Mononuclear cell (primary cell): Measurements from ENCODE around the gene TMX4. TPM values are rescaled to one million over a fixed set of nuclear protein-coding genes. Genes with fewer than 3 reads are reported as not detected.

Experiments
- H3K27me3 ChIP-seq: 2 replicates; pipeline ENCODE4 v1.6.0; 2011; ENCODE audit warnings: low read length, control low read depth; ENCODE audit not compliant: insufficient read depth
- H3K4me1 ChIP-seq: 2 replicates; pipeline ENCODE4 v1.5.1; 2011; ENCODE audit warnings: mild to moderate bottlenecking, low read length, control low read depth; ENCODE audit not compliant: insufficient read depth
- H3K4me3 ChIP-seq: 2 replicates; pipeline ENCODE4 v1.5.1; 2011; ENCODE audit warnings: mild to moderate bottlenecking, low read length, moderate library complexity
- H3K9me3 ChIP-seq: 2 replicates; pipeline ENCODE4 v1.5.1; 2011; ENCODE audit warnings: low read depth, mild to moderate bottlenecking, control low read depth, low read length
- total RNA-seq: library from RNA; depleted of rRNA; stranded (reverse); fragments of >200 nt; gene quantifications from one replicate; pipeline ENCODE4 v1.2.3, GENCODE V29; 2012

Gene TMX4
- total RNA-seq, 1 donor = 51.1 TPM

GRCh38 chr20:7994809-7995208 lies 24.8 kb downstream of the TMX4 start:
- no peaks in the 10 kb centered on the region for H3K27me3 ChIP-seq
- H3K4me1 ChIP-seq = no peaks in the 10 kb centered on the region
- H3K9me3 ChIP-seq = no peaks in the 10 kb centered on the region
- no peak overlapping the region for H3K4me3 ChIP-seq

- H3K27me3 ChIP-seq = no peaks in the 10 kb centered on the region
- no peak overlapping the region for H3K4me3 ChIP-seq
- H3K4me1 ChIP-seq = no peaks in the 10 kb centered on the region
- no peaks in the 10 kb centered on the region for H3K9me3 ChIP-seq
These were observed 25.9 kb downstream of the TMX4 start for GRCh38 chr20:7993703-7994102.

- Histone ChIP-seq H3K4me3 (no peak overlapping the region), H3K4me1 (no peaks in the 10 kb centered on the region), H3K27me3 (no peaks in the 10 kb centered on the region)
These were observed 26.3 kb downstream of the TMX4 start for GRCh38 chr20:7993238-7993637.

GRCh38 chr20:7990385-7990784 lies 29.2 kb downstream of the TMX4 start:
- H3K4me1 ChIP-seq = no peaks in the 10 kb centered on the region
- H3K4me3 ChIP-seq = no peak overlapping the region
- H3K9me3 ChIP-seq = no peaks in the 10 kb centered on the region
- no peaks in the 10 kb centered on the region for H3K27me3 ChIP-seq

More at GRCh38 chr20:7993238-7993637, 26.3 kb downstream of the TMX4 start:
- no peaks in the 10 kb centered on the region for H3K9me3 ChIP-seq

GRCh38 chr20:7989379-7989778 lies 30.2 kb downstream of the TMX4 start:
- H3K4me1 ChIP-seq = no peaks in the 10 kb centered on the region
- H3K4me3 ChIP-seq = no peak overlapping the region
- H3K9me3 ChIP-seq = no peaks in the 10 kb centered on the region
- no peaks in the 10 kb centered on the region for H3K27me3 ChIP-seq

GRCh38 chr20:7985916-7986315 lies 33.6 kb downstream of the TMX4 start:
- no peaks in the 10 kb centered on the region for H3K9me3 ChIP-seq
- H3K4me3 ChIP-seq = no peak overlapping the region
- H3K4me1 ChIP-seq = no peaks in the 10 kb centered on the region
- no peaks in the 10 kb centered on the region for H3K27me3 ChIP-seq

GRCh38 chr20:7984192-7984591 lies 35.4 kb downstream of the TMX4 start:
- no peak overlapping the region for H3K4me3 ChIP-seq
- H3K4me1 ChIP-seq = no peaks in the 10 kb centered on the region
- no peaks in the 10 kb centered on the region for H3K27me3 ChIP-seq
- no peaks in the 10 kb centered on the region for H3K9me3 ChIP-seq

GRCh38 chr20:7981374-7981773 lies 38.2 kb downstream of the TMX4 start:
- no peaks in the 10 kb centered on the region for H3K27me3 ChIP-seq
- no peaks in the 10 kb centered on the region for H3K9me3 ChIP-seq
- no peak overlapping the region for H3K4me3 ChIP-seq
- no peaks in the 10 kb centered on the region for H3K4me1 ChIP-seq

GRCh38 chr20:7980332-7981046 lies 39.1 kb downstream of the TMX4 start:
- Histone ChIP-seq H3K4me1 (no peaks in the 10 kb centered on the region), H3K4me3 (no peak overlapping the region), H3K27me3 (no peaks in the 10 kb centered on the region), H3K9me3 (no peaks in the 10 kb centered on the region)

- no peak overlapping the region for H3K4me3 ChIP-seq
- no peaks in the 10 kb centered on the region for H3K27me3 ChIP-seq
- H3K9me3 ChIP-seq = no peaks in the 10 kb centered on the region
- H3K4me1 ChIP-seq = no peaks in the 10 kb centered on the region
These were observed 41.9 kb downstream of the TMX4 start for GRCh38 chr20:7977709-7978108.

- no peaks in the 10 kb centered on the region for H3K9me3 ChIP-seq
- H3K4me1 ChIP-seq = no peaks in the 10 kb centered on the region
- no peaks in the 10 kb centered on the region for H3K27me3 ChIP-seq
- no peak overlapping the region for H3K4me3 ChIP-seq
These were observed 43.6 kb downstream of the TMX4 start for GRCh38 chr20:7975851-7976414.

GRCh38 chr20:7974785-7975435 lies 44.7 kb downstream of the TMX4 start:
- Histone ChIP-seq H3K4me3 (no peak overlapping the region), H3K4me1 (no peaks in the 10 kb centered on the region), H3K27me3 (no peaks in the 10 kb centered on the region), H3K9me3 (no peaks in the 10 kb centered on the region)

GRCh38 chr20:7971536-7972280 lies 47.9 kb downstream of the TMX4 start:
- Histone ChIP-seq H3K9me3 (no peaks in the 10 kb centered on the region), H3K4me3 (no peak overlapping the region), H3K4me1 (no peaks in the 10 kb centered on the region), H3K27me3 (no peaks in the 10 kb centered on the region)

GRCh38 chr20:7967199-7967844 lies 52.2 kb downstream of the TMX4 start:
- Histone ChIP-seq H3K9me3 (no peaks in the 10 kb centered on the region), H3K4me3 (no peak overlapping the region), H3K27me3 (peaks cover 3% of the 10 kb centered on the region), H3K4me1 (no peaks in the 10 kb centered on the region)

GRCh38 chr20:7966176-7966575 lies 53.4 kb downstream of the TMX4 start:
- Histone ChIP-seq H3K4me1 (no peaks in the 10 kb centered on the region), H3K9me3 (no peaks in the 10 kb centered on the region), H3K27me3 (peaks cover 3% of the 10 kb centered on the region), H3K4me3 (no peak overlapping the region)
